Gastroesophageal sphincter (tissue), 4 donors: ENCODE data around the gene USH1G. TPM values are rescaled to one million over a fixed set of nuclear protein-coding genes. Genes with fewer than 3 reads are reported as not detected.

ENCODE experiments used
- ATAC-seq: fragments of 150-250 bp; one replicate; pipeline ENCODE4 v1.9.1; 2016; ENCODE audit warnings: mild to moderate bottlenecking, moderate library complexity
- H3K27ac ChIP-seq, 4 donors: fragments of 200-600 bp; sonication (generic) in 3 of 4; 1 replicate in 3 of 4; 2 replicates in 1 of 4; pipeline ENCODE4 v1.5.1; 2016 to 2019
- H3K27me3 ChIP-seq: fragments of 200-600 bp; sonication (generic); one replicate; pipeline ENCODE4 v1.5.1; 2019
- H3K36me3 ChIP-seq, 2 donors: fragments of 200-600 bp; sonication (generic); one replicate each; pipeline ENCODE4 v1.5.1; 2019; ENCODE audit warnings: control low read depth in 1 of 2
- H3K4me1 ChIP-seq, 3 donors: fragments of 200-600 bp; sonication (generic); 1 replicate in 2 of 3; 2 replicates in 1 of 3; pipeline ENCODE4 v1.5.1; 2016 to 2019; ENCODE audit warnings: control low read depth in 2 of 3
- H3K4me3 ChIP-seq, 2 donors: fragments of 200-600 bp; sonication (generic); one replicate each; pipeline ENCODE4 v1.5.1; 2019; ENCODE audit warnings: mild to moderate bottlenecking in 1 of 2, moderate library complexity in 1 of 2
- H3K9me3 ChIP-seq, 3 donors: fragments of 200-600 bp; sonication (generic); one replicate each; pipeline ENCODE4 v1.5.1; 2017 to 2019; ENCODE audit warnings: control low read depth in 2 of 3
- CTCF ChIP-seq, 4 experiments: fragments of 200-600 bp in 2 of 4; fragments of 450-650 bp in 2 of 4; sonication (generic) in 1 of 4; IDR thresholded peaks; one replicate each; pipeline ENCODE4 v1.5.1; 2017 to 2019; ENCODE audit warnings: antibody characterized with exemption in 4 of 4, mild to moderate bottlenecking in 2 of 4, moderate library complexity in 2 of 4
- EP300 ChIP-seq: sonication (generic); formaldehyde crosslinking; IDR thresholded peaks from one replicate; pipeline ENCODE4 v1.6.1; 2017; ENCODE audit warnings: antibody characterized with exemption, mild to moderate bottlenecking
- POLR2A ChIP-seq, 2 donors: fragments of 450-650 bp; IDR thresholded peaks; one replicate each; pipeline ENCODE4 v1.6.1; 2017; ENCODE audit warnings: antibody characterized with exemption in 2 of 2, mild to moderate bottlenecking in 2 of 2, moderate library complexity in 1 of 2
- POLR2AphosphoS5 ChIP-seq: sonication (generic); formaldehyde crosslinking; IDR thresholded peaks from one replicate; pipeline ENCODE4 v1.6.1; 2017; ENCODE audit warnings: antibody characterized with exemption
- WGBS, 2 donors: methylation state at CpG; one replicate each; pipeline ENCODE4 v1.1.5; 2018; ENCODE audit warnings: low coverage in 1 of 2; 5-methylcytosine and 5-hydroxymethylcytosine counted together
- total RNA-seq, 4 donors: library from RNA; depleted of rRNA; stranded (reverse); fragments of >200 nt; gene quantifications; one replicate each; pipeline ENCODE4 v1.1.0, GENCODE V29; 2016

Gene USH1G
- total RNA-seq, 4 donors from 2014 or later = not detected

DNA sequence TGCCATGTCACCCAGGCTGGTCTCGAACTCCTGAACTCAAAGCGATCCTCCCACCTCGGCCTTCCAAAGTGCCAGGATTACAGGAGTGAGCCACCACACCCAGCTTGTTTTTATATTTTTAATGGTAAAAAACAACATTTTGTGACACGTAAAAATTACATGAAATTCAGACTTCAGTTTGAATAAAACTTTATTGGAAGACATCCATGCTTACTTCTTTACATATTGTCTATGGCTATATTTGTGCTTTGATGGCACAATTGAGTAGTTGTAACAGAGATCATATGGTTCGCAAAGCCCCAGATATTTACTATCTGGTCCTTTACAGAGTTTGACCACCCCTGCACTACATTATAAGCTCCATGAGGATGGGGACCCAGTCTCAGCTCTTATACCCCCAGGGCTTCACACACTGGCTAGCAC, 48.4 kb downstream of the USH1G start:
- 98 to 100% methylated on average over 2 to 5 of the region's 5 CpGs for WGBS, 2 donors
- Histone ChIP-seq H3K4me3 (no peak overlapping the region), H3K36me3 (no peaks in the 10 kb centered on the region), H3K9me3 (no peaks in the 10 kb centered on the region), H3K27ac (no peak overlapping the region), H3K27me3 (peaks cover 18% of the 10 kb centered on the region), H3K4me1 (peaks cover 0 to 25% (median 12%) of the 10 kb centered on the region in 3 donors)
- ATAC-seq = no peak
- TF ChIP-seq POLR2A (IDR thresholded peaks at IDR 0.05) = no peak

GRCh38 chr17:74873874-74874614, 49.0 kb downstream of the USH1G start:
- TF ChIP-seq POLR2AphosphoS5 (no peak), CTCF (IDR thresholded peaks at IDR 0.05) (no peak), POLR2A (IDR thresholded peaks at IDR 0.05) (no peak), EP300 (no peak)
- Histone ChIP-seq H3K36me3 (no peaks in the 10 kb centered on the region), H3K27me3 (peaks cover 12% of the 10 kb centered on the region), H3K9me3 (no peaks in the 10 kb centered on the region), H3K27ac (peak overlapping the region; percentile 88 to 95 (median 90)), H3K4me3 (peak overlapping the region; percentile 60), H3K4me1 (peaks cover 0 to 25% (median 12%) of the 10 kb centered on the region in 3 donors)
- ATAC-seq = no peak
- WGBS, 2 donors = 10 to 20% methylated on average over 3 of the region's 6 CpGs

GRCh38 chr17:74873037-74873873, 49.8 kb downstream of the USH1G start:
- ATAC-seq = peak; percentile 98
- H3K36me3 ChIP-seq = no peaks in the 10 kb centered on the region
- TF ChIP-seq POLR2A (IDR thresholded peaks at IDR 0.05) (peak; percentile 96 to 97), CTCF (IDR thresholded peaks at IDR 0.05) (no peak), EP300 (no peak), POLR2AphosphoS5 (peak; percentile 98)
- H3K27ac ChIP-seq = peak overlapping the region; percentile 88 to 95 (median 90)
- peak overlapping the region; percentile 60 for H3K4me3 ChIP-seq
- peaks cover 11% of the 10 kb centered on the region for H3K27me3 ChIP-seq
- 0% methylated on average over 10 to 11 of the region's 55 CpGs for WGBS, 2 donors
- peaks cover 0 to 25% (median 12%) of the 10 kb centered on the region in 3 donors for H3K4me1 ChIP-seq
- no peaks in the 10 kb centered on the region for H3K9me3 ChIP-seq

DNA sequence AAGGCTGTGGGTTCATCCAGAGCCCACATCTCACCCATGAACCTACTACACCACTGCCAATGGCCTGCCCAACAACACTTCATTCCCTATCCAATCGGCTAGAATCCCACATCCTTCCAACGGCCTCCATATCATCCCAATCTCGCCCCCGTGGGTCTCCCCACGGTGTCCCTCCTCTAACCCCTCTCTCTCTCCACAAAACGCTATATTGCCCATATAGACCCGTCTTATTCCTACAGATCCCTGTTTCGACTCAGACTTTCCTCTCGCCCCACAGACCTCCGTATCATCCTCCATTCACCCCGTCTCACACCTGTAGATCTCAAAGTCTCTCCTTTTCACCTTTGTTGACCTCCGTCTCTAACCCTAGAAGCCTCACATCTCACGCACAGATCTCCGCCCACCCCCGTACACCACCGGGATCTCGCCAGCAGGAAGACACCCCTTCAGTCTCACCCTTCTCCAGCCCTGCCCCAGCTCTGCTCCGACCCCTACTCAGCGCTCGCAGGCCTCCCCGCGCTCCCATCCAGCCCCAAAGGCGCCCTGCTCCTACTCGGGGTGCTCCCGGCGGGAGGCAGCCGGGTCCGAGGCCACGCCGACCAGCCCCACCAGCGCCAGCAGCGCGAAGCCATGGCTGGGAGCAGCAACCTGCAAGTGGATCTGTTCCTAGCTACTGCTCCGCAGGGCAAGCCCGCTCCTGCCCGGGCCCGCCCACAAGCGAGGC, 50.6 kb downstream of the USH1G start, which contains the start of gene FDXR:
Gene FDXR, minus strand, starts transcription at position 682 of the 724 bp plus-strand sequence. Its CDS starts 50 bp downstream, at position 632.
- no peak for ATAC-seq
- WGBS, 2 donors = 4 to 11% methylated on average over 14 to 20 of the region's 38 CpGs
- H3K4me1 ChIP-seq = peaks cover 0 to 25% (median 12%) of the 10 kb centered on the region in 3 donors
- no peaks in the 10 kb centered on the region for H3K36me3 ChIP-seq
- H3K4me3 ChIP-seq = peak within 1 kb of the TSS; percentile 60
- peak within 1 kb of the TSS; percentile 88 to 95 (median 90) for H3K27ac ChIP-seq
- H3K27me3 ChIP-seq = peaks cover 4% of the 10 kb centered on the region
- TF ChIP-seq POLR2AphosphoS5 = peak; percentile 39
- no peak for TF ChIP-seq EP300
- peak; percentile 30 to 60 for TF ChIP-seq POLR2A (IDR thresholded peaks at IDR 0.05)
- H3K9me3 ChIP-seq = no peaks in the 10 kb centered on the region

DNA sequence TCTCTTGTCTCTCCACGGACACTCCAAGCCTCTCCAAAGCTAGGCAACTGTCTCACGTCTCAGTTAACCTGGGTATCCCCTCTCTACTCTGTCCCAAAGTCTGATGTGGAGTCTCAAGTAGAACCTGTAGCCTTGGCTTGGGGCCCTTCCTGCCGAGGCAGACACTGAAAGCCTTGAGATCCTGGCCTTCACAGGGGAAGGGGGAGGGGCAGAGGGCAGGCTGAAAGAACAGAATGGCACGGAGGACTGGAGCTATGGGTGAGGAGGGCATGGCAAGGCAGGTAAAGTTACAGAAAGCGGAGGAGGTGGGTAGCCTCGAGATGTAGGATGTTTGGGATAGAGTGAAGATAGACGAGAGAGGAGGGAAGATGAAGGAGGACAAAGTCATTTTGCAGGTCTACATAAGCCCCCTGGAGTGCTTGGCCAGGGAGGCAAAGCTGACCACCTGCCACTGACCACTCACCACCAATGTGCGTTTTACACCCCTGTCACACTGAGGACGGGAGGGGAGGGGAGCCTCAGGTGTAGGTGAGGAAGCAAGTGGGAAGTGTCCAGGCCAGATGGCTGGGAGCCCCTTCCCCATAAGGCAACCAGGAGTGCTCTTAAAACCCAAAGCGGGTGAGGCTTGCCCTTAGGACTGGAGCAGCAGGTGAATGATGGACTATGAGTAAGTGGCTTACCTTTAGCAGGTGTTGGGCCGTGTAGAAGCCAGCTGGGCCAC, 51.5 kb downstream of the USH1G start:
- 85 to 87% methylated on average over 3 to 9 of the region's 11 CpGs for WGBS, 2 donors
- H3K9me3 ChIP-seq = no peaks in the 10 kb centered on the region
- no peak for ATAC-seq
- TF ChIP-seq CTCF (IDR thresholded peaks at IDR 0.05) (no peak), EP300 (no peak), POLR2AphosphoS5 (no peak), POLR2A (IDR thresholded peaks at IDR 0.05) (no peak)
- no peak overlapping the region for H3K27ac ChIP-seq
- H3K27me3 ChIP-seq = no peaks in the 10 kb centered on the region
- no peaks in the 10 kb centered on the region for H3K36me3 ChIP-seq
- no peak overlapping the region for H3K4me3 ChIP-seq
- peaks cover 0 to 25% (median 12%) of the 10 kb centered on the region in 3 donors for H3K4me1 ChIP-seq
